ENCODE measurements around the gene IPPK. TPM values are rescaled to one million over a fixed set of nuclear protein-coding genes. Genes with fewer than 3 reads are reported as not detected.

Gene IPPK
- total and polyA plus RNA-seq, 2 of the 8 experiments (the other 6 are each of a cell fraction or from before 2014, with no cell fraction given): 10.5 to 13.6 TPM

- TF ChIP-seq USF2 (IDR thresholded peaks at IDR 0.05; ENCODE audit: low read length) (no peak), SIX5 (IDR thresholded peaks at IDR 0.05; ENCODE audit: low read depth, low read length) (no peak), PHF8 (conservative IDR thresholded peaks at IDR 0.05; ENCODE audit: low read depth, low read length) (no peak)
These were observed 9.7 kb downstream of the IPPK start (continued) for GRCh38 chr9:92660266-92660665.

All from H1 (cell line).